Testis (tissue), 2 donors: ENCODE measurements around the gene MED10.

ENCODE experiments used
- POLR2A ChIP-seq: fragments of 450-650 bp; IDR thresholded peaks from one replicate; pipeline ENCODE4 v1.6.1; 2017; ENCODE audit warnings: antibody characterized with exemption, mild to moderate bottlenecking, moderate library complexity
- TF ChIP-seq, protein P1 (sequence below), 3 experiments: fragments of 450-650 bp in 2 of 3; fragments of 200-600 bp in 1 of 3; sonication (generic) in 1 of 3; IDR thresholded peaks; one replicate each; pipeline ENCODE4 v1.5.1; 2016 to 2019; ENCODE audit warnings: antibody characterized with exemption in 3 of 3, mild to moderate bottlenecking in 2 of 3, moderate library complexity in 1 of 3

DNA sequence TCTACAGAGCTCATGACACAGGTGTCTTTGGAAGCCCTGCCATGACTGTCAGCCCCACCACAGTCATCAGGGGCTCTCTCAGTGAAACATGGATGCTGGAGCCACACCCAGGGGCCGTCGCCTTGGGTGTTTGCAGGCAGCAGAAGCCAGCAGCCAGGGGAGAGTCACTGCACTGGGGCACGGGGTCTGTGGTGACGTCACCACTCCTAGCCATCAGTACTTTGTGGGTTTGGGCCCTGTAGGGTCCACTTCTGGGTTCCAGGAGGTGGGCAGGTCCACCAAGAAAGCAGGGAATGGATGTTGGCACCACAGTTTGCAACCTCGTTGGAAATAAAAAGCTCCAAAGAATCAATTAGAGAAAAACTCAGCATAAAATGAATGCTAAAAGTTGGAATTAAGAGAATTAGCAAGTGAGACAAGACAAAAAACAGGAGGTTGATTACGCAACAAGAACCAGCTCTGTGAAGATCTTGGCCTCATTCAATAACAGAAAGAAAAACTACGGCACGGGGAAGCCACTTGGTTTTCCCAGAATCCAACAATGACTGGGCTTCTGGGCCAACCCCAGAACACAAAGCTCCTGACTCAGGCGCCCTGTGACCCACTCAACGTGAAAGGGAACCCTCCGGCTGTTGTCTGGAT lies 34.3 kb downstream of the MED10 start:
- TF ChIP-seq, protein P1, sequence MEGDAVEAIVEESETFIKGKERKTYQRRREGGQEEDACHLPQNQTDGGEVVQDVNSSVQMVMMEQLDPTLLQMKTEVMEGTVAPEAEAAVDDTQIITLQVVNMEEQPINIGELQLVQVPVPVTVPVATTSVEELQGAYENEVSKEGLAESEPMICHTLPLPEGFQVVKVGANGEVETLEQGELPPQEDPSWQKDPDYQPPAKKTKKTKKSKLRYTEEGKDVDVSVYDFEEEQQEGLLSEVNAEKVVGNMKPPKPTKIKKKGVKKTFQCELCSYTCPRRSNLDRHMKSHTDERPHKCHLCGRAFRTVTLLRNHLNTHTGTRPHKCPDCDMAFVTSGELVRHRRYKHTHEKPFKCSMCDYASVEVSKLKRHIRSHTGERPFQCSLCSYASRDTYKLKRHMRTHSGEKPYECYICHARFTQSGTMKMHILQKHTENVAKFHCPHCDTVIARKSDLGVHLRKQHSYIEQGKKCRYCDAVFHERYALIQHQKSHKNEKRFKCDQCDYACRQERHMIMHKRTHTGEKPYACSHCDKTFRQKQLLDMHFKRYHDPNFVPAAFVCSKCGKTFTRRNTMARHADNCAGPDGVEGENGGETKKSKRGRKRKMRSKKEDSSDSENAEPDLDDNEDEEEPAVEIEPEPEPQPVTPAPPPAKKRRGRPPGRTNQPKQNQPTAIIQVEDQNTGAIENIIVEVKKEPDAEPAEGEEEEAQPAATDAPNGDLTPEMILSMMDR (IDR thresholded peaks at IDR 0.05), result no peak
- TF ChIP-seq POLR2A, result no peak
